ENCODE data around the gene MRPL36. TPM values are rescaled to one million over a fixed set of nuclear protein-coding genes. Genes with fewer than 3 reads are reported as not detected.
A peak's percentile ranks its signal among the peaks of the same experiment; 100 is the strongest.
"Not testable (repeated sequence)": the region's sequence is repeated elsewhere in the genome, so short reads cannot be mapped to it uniquely, and the experiment has no call there.

The MRPL36 gene
- total and polyA plus RNA-seq, 2 donors (not counting 1 experiment from before 2014, with no cell fraction given) = 47.9 to 54.8 TPM

GRCh38 chr5:1791176-1791575, 8.5 kb downstream of the MRPL36 start:
- DNase-seq (ENCODE audit: low read depth in 2 of 2) = no peak
- no peak for TF ChIP-seq CTCF (conservative IDR thresholded peaks at IDR 0.05 in 1 of 2, IDR thresholded peaks at IDR 0.05 in 1 of 2; ENCODE audit: low read depth in 1 of 2, low read length in 2 of 2)
- no peak for TF ChIP-seq EZH2 (IDR thresholded peaks at IDR 0.05; ENCODE audit: low read length, missing control alignments)
- Histone ChIP-seq H3K27me3 (ENCODE audit: control insufficient read depth, insufficient read depth, low read length) (no peaks in the 10 kb centered on the region), H3K36me3 (ENCODE audit: control insufficient read depth, insufficient read depth, low read length) (peaks cover under 1% of the 10 kb centered on the region), H3K79me2 (ENCODE audit: control insufficient read depth, insufficient read depth, low read length) (no peaks in the 10 kb centered on the region), H3K4me3 (replicated peaks in 1 of 4; ENCODE audit: control extremely low read depth in 1 of 4, insufficient read depth in 1 of 4, low read depth in 3 of 4, low read length in 4 of 4) (no peak overlapping the region), H4K20me1 (ENCODE audit: control insufficient read depth, extremely low read depth, insufficient read depth, low read length) (no peaks in the 10 kb centered on the region), H3K9ac (ENCODE audit: insufficient read depth, low read length) (no peak overlapping the region), H3K27ac (ENCODE audit: insufficient read depth, low read length) (peak overlapping the region; percentile 44), H2AFZ (ENCODE audit: low read length) (peak overlapping the region; percentile 12), H3K4me2 (ENCODE audit: extremely low read depth, insufficient read depth, low read length) (no peak overlapping the region), H3K9me3 (ENCODE audit: control insufficient read depth, insufficient read depth, low read depth, low read length) (no peaks in the 10 kb centered on the region), H3K4me1 (ENCODE audit: control insufficient read depth, extremely low read depth, insufficient read depth, low read length) (peaks cover 20% of the 10 kb centered on the region)

- peak overlapping the region; percentile 73 for H3K27ac ChIP-seq (ENCODE audit: insufficient read depth, low read length)
- peak; percentile 66 to 94 for DNase-seq (ENCODE audit: low read depth in 2 of 2)
- no peak for TF ChIP-seq CTCF (conservative IDR thresholded peaks at IDR 0.05 in 1 of 2, IDR thresholded peaks at IDR 0.05 in 1 of 2; ENCODE audit: low read depth in 1 of 2, low read length in 2 of 2)
- no peak for TF ChIP-seq EZH2 (IDR thresholded peaks at IDR 0.05; ENCODE audit: low read length, missing control alignments)
- no peak overlapping the region for H3K9ac ChIP-seq (ENCODE audit: insufficient read depth, low read length)
- peaks cover 20% of the 10 kb centered on the region for H3K4me1 ChIP-seq (ENCODE audit: control insufficient read depth, extremely low read depth, insufficient read depth, low read length)
- H3K27me3 ChIP-seq (ENCODE audit: control insufficient read depth, insufficient read depth, low read length) = no peaks in the 10 kb centered on the region
- H3K36me3 ChIP-seq (ENCODE audit: control insufficient read depth, insufficient read depth, low read length) = no peaks in the 10 kb centered on the region
- H2AFZ ChIP-seq (ENCODE audit: low read length) = peak overlapping the region; percentile 74
- H3K4me3 ChIP-seq (replicated peaks in 1 of 4; ENCODE audit: control extremely low read depth in 1 of 4, insufficient read depth in 1 of 4, low read depth in 3 of 4, low read length in 4 of 4) = peak overlapping the region; percentile 12 to 38 (median 31)
- no peaks in the 10 kb centered on the region for H4K20me1 ChIP-seq (ENCODE audit: control insufficient read depth, extremely low read depth, insufficient read depth, low read length)
- H3K79me2 ChIP-seq (ENCODE audit: control insufficient read depth, insufficient read depth, low read length) = no peaks in the 10 kb centered on the region
- peak overlapping the region; percentile 75 for H3K4me2 ChIP-seq (ENCODE audit: extremely low read depth, insufficient read depth, low read length)
- no peaks in the 10 kb centered on the region for H3K9me3 ChIP-seq (ENCODE audit: control insufficient read depth, insufficient read depth, low read depth, low read length)
Measured at GRCh38 chr5:1789834-1790471, 9.7 kb downstream of the MRPL36 start.

GRCh38 chr5:1789438-1789833, 10.2 kb downstream of the MRPL36 start:
- H3K9ac ChIP-seq (ENCODE audit: insufficient read depth, low read length) = not testable (repeated sequence)

More at GRCh38 chr5:1789438-1789833, 10.2 kb downstream of the MRPL36 start:
- peaks cover 19% of the 10 kb centered on the region for H3K4me1 ChIP-seq (ENCODE audit: control insufficient read depth, extremely low read depth, insufficient read depth, low read length)
- H3K9me3 ChIP-seq (ENCODE audit: control insufficient read depth, insufficient read depth, low read depth, low read length); H3K36me3 ChIP-seq (ENCODE audit: control insufficient read depth, insufficient read depth, low read length); H3K27me3 ChIP-seq (ENCODE audit: control insufficient read depth, insufficient read depth, low read length); H4K20me1 ChIP-seq (ENCODE audit: control insufficient read depth, extremely low read depth, insufficient read depth, low read length); H3K79me2 ChIP-seq (ENCODE audit: control insufficient read depth, insufficient read depth, low read length): not testable (repeated sequence)
- DNase-seq (ENCODE audit: low read depth in 2 of 2) = peak; percentile 78 to 88
- peak overlapping the region; percentile 74 for H2AFZ ChIP-seq (ENCODE audit: low read length)
- H3K4me3 ChIP-seq (replicated peaks in 1 of 4; ENCODE audit: control extremely low read depth in 1 of 4, insufficient read depth in 1 of 4, low read depth in 3 of 4, low read length in 4 of 4) = peak overlapping the region in 3 of 4 experiments; percentile 12 to 38 (median 32)
- H3K27ac ChIP-seq (ENCODE audit: insufficient read depth, low read length) = peak overlapping the region; percentile 73
- H3K4me2 ChIP-seq (ENCODE audit: extremely low read depth, insufficient read depth, low read length) = peak overlapping the region; percentile 75
